HG02571 (cell line): ENCODE data around the gene PPA2.
"Not testable (repeated sequence)": the region's sequence is repeated elsewhere in the genome, so short reads cannot be mapped to it uniquely, and the experiment has no call there.

ENCODE experiments used
- ATAC-seq: cut with Tn5 transposase; IDR thresholded peaks from one replicate; pipeline ENCODE4 v1.9.1; 2021; ENCODE audit warnings: mild to moderate bottlenecking, moderate library complexity; ENCODE audit not compliant: unreplicated experiment

Gene PPA2

DNA sequence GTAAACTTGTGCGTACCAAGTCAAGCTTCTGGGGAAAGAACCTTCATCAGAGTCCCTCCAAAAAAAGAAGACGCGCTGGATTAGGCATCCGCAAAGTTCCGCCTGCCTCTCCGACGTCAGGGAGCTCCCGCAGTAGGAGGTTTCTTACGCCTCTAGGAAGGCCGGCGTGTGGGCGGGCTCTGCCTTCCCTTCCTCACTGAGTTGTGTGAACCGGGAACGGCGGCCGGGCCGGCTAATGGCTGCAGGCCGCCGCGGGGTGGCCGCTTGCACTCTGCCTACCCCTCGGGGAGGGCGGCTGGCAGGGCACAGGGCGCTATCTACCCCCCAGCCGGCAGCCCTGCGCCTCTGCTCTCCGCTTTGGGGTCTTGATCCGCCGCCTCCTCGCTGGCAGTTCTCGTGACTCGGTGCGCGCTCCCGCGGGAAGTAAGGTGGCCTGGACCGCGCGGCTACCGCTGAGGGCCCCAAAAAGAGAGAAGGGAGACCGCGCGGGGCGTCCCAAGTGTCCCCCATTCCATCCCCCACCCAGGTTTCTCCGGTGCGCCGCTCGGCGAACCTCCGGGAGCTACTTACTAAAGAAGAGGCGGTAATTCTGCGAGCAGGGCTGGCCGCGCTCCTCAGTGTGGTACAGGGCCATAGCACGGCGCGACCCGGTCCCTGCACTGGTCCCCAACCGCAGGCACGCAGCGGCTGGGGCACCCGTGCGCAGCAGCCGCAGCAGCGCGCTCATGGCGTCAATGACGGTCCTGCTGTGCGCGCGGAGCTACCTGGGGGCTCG lies at the start of gene PPA2:
PPA2 (minus strand) TSS at position 739 of the 775 bp plus-strand sequence; CDS start at position 727, 12 bp downstream.
- peak; percentile 84 for ATAC-seq

DNA sequence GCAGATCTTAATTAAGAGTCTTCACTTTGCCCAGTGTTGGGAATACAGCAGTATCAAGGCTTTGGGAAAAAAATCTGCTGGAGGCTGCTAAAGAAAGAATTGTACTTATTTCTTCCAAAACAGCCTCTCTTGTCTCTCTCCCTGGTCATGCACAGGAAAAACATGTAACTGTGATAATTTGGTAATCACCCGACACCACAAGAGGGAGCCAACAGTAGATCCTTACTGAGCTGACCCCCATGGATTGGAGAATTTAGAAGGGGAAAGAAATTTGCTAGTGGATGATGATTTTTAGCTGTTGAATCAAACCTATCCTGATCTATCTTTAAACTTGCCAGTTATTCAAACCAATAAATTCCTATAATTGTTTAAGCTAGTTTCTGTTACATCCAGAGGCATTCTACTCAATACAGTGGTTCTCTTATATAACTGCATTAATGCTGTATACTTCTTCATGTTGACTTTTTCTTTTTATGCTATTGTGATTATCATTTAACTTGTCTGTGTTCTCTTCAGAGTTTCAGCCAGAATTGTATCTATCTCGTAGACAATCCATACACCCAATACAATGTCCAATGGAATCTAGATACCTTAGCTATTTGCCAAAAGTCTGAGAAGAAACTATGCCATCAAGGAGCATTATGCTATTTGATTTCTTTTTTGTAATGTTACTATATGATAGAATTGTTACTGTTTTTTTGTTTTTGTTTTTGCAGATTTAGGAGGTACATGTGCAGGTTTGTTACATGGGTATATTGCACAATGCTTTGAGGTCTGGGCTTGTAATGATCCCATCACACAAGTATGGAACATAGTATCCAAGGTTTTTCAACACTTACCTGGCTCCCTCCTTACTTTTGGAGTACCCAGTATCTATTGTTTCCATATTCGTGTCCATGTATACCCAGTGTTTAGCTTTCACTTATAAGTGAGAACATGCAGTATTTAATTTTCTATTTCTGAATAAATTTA lies 47.2 kb upstream of the PPA2 start:
- no peak for ATAC-seq

DNA sequence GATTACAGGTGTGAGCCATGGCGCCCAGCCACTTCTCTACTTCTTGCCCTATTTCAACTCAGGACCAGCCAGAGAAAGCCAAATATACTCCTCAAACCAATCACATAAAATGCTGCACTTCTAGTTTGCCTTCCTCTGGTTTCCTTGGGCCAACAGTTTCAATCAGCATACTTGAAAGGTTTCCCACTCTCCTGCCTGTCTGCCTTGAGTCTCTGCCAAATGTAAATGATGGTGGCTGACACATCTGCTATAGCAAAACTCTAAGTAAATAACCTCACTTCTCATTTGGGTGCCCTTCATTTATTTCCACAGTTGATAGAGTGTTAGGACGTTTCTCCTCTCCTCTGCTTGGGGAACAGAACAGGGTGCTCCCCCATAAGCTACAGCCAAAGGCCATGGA lies 36.4 kb upstream of the PPA2 start:
- no peak for ATAC-seq

GRCh38 chr4:105509714-105510113 lies 35.9 kb upstream of the PPA2 start:
- ATAC-seq, result no peak

DNA sequence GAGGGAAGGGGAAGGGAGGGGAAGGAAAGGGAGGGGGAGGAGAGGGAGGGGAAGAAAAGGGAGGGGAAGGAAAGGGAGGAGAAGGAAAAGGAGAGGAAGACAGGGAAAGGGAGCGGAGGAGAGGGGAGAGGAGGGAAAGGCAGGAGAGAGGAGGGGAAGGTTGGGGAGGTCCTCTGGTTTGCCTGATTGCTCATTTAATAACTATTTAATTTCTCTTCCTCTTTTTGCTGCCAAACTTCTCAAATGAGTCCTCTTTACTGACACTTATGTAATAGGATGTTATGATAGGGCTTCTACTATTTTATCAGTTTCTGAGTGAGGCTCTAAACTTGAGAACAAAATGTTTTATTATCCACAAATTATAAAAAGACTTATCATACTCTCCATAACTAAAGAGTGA lies 35.4 kb upstream of the PPA2 start:
- peak; percentile 75 for ATAC-seq

DNA sequence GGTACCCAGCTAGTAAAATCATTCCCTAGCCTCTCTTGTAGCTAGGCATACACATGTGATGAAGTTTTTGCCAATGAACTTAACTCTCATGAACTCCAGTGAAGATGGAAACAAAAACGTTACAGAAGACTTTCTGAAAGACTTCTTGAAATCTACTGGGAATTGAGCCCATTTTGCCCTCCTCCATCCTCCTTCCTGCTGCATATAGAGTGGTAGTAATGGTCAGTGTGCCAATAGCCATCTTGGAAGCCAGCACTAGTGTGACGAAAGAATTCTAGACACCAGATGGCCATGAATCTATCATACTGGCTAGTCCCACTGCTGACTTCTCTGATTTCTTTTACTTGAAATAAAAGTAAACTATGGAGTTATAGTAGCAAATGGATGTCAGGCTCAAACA lies 30.9 kb upstream of the PPA2 start:
- ATAC-seq, result no peak

- no peak for ATAC-seq
Measured at GRCh38 chr4:105503484-105503883, 29.6 kb upstream of the PPA2 start.

DNA sequence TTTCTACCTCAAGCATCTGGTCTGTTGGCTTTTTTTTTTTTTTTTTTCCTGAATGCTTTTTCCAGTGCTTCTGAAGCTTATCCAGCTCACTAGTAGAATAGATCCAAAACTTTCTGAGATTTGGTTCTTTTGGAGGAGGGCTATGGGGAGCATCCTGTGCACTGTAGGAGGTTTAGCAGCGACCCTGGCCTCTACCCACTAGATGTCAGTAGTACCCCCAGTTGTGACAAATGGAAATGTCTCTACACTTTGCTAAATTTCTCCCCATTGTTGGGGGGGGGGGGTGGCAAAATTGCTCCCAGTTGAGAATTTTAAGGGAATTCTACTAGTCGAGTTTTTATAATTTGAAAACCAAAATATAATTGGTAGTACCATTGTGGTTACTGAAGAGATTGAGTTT lies 23.0 kb upstream of the PPA2 start:
- no peak for ATAC-seq

- ATAC-seq, result no peak
Measured at GRCh38 chr4:105495667-105496066, 21.8 kb upstream of the PPA2 start.

- no peak for ATAC-seq
Measured at GRCh38 chr4:105490523-105490922, 16.7 kb upstream of the PPA2 start.

DNA sequence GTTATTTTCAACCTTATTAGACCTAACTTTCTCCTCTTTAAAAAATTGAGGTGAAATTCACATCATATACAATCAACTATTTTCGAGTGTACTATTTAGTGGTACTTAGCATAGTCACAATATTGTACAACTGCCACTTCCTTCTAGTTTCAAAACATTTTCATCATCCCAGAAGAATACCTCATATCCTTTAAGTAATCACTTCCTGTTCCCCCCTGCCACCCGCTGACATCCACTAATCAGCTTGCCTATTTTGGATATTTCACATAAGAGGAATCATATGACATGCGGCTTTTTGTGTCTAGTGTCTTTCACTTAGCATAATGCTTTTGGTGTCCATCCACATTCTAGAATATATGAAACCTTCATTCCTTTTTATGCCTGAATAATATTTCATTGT lies 10.0 kb upstream of the PPA2 start:
- no peak for ATAC-seq

DNA sequence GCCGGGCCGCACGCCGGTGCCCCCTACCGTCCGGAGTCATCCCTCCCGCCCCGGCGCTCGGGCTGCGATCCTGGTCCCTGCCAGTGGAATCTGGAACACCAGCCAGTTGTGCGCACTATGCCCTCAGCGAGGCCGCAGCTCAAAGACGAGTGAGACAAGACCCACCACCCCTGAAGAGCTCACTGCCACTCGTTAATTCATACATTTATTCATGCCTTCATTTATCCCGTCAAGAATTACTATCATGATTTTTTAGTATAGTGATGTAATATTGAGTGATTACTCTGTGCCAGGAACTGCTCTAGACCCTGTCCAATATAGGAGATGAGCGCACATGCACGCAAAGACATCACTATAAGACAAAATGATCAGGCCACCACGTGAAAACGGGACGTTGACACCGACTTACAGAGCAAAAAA lies 247 bp upstream of the PPA2 start:
- peak; percentile 4 for ATAC-seq

- no peak for ATAC-seq
Measured at GRCh38 chr4:105472871-105473323, 965 bp downstream of the PPA2 start.

DNA sequence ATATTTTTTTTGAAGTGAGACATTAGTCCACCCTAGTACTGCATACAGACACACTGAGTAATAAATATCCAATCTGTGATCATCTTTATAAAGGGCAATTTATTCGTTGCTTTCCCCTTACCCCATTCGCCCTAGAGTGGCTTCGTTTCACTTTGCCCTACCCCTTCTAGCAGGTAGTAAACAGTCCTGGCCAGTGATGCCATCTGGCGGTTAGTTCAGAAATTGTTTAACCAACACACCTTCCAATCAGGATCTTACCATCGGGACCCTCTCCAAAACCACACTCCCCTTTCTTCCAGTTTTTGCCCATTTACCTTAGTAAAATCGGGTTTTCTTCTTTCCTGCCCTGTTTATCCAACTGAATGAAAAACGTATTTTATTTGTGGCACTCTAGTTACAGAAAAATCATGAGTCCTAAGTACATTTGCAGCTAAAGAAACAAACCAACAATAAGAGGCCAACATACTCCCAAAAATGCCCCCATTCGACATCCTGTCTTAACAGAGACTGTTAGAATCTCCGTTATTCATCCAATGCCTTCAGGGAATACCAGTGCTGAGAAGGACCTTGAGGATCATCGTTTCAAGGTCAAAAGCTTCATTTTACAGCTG lies 2.2 kb downstream of the PPA2 start:
- ATAC-seq, result peak; percentile 37

- ATAC-seq, result no peak
Measured at GRCh38 chr4:105470766-105471165, 3.1 kb downstream of the PPA2 start.

DNA sequence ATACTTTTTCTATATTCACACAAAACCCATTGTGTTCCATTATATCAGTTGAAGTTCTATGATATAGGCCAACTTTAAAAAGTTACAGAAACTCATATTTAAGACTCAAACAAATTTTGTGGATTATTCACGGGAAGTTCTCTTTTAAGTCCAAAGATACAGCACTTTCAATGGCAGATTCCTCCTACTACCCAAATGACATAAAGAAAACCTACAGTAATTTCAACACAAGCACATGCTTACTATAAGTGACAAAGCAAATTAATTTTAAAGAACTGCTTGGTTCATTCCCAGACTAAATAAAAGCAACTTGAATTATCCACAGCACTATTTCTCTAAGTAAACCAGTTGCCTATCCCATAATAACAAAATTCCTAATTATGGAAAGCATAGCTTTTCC lies 4.1 kb downstream of the PPA2 start:
- no peak for ATAC-seq

- ATAC-seq, result no peak
Measured at GRCh38 chr4:105466580-105466979, 7.3 kb downstream of the PPA2 start.

- not testable (repeated sequence) for ATAC-seq
Measured at GRCh38 chr4:105464563-105464962, 9.3 kb downstream of the PPA2 start.

DNA sequence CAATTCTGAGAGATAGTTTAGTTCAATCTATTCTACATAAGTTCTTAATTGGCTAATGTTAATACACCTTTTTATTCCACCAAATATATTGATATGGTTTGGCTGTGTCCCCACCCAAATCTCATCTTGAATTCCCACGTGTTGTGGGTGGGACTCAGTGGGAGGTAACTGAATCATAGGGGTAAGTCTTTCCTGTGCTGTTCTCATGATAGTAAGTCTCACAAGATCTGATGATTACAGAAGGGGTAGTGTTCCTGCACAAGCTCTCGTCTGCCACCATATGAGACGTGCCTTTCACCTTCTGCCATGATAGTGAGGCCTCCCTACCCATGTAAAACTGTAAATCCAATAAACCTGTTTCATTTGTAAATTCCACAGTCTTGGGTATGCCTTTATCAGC lies 11.3 kb downstream of the PPA2 start:
- no peak for ATAC-seq

DNA sequence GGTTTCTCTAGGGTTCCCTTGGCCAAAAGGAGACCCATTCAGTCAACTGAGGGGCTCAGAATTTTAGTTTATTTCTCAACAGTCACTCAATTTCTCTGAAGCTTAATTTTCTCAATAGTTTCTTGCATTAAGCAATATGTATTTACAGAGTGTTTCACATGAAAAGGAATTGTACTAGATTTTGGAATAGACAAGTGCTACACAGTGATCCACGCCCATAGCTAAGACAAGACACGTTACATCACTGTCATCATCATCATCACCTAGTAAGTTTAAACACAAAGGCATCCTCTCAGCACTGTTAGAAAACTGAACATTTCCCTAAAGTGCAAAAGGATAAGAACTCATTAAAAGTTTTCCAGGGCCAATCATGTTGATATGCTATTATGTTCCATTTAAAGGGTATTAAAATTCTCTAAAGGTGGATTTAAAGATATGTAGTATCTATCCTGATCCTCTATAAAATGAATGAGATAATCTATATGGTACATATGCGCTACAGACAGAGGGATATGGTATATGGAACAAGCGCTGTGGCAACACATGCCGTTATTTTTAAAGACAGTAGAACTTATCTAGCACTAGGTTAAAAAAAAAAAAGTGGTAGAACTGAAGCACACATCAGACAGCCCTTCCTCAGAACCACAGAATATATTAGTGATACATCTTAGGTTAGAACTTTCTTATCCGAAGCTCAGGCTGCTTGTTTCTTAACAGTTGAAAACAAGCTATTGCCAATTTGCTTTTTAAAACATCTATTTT lies 12.1 kb downstream of the PPA2 start:
- ATAC-seq, result no peak

DNA sequence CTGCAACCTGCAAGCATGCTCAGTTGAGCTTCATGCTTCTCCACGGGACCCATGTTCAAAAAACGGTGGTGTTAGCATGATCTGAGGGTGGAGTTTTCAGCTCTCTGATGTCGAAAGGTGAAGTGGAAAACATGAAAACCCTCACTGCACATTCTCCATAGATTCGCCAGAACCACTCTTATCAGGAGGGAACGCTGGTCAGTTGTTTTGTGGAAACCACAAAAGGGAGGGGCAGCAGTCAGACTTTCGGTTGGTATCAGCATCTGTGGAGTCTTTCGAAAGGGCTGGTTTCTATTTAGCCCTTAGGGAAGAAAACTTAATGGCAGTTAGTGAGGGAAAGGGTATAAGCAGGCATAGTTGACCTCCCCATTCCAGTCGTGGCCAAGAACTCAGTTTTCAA lies 12.6 kb downstream of the PPA2 start:
- ATAC-seq, result no peak
